HCT116 (cell line): ENCODE data around the gene PSME3IP1.

Experiments used
- CEBPB ChIP-seq: IDR thresholded peaks from 2 replicates; pipeline ENCODE4 v1.6.1; 2012; ENCODE audit warnings: low read depth
- CTCF ChIP-seq, 3 experiments: fragments of 200-600 bp in 1 of 3; sonication (generic) in 1 of 3; IDR thresholded peaks in 2 of 3; conservative IDR thresholded peaks in 1 of 3; 2 replicates each; pipeline ENCODE4 v1.5.1; 2012 to 2017; ENCODE audit warnings: low read depth in 2 of 3, low read length in 2 of 3, antibody characterized with exemption in 1 of 3, borderline replicate concordance in 1 of 3, control low read depth in 1 of 3, mild to moderate bottlenecking in 1 of 3, mixed read lengths in 1 of 3, mixed run types in 1 of 3, moderate library complexity in 1 of 3; ENCODE audit not compliant: insufficient read depth in 1 of 3
- EGR1 ChIP-seq: IDR thresholded peaks from 2 replicates; pipeline ENCODE4 v1.6.1; 2012; ENCODE audit warnings: low read depth
- EZH2 ChIP-seq: fragments of 200-600 bp; sonication (generic); IDR thresholded peaks from 2 replicates; pipeline ENCODE4 v1.6.1; 2017; ENCODE audit warnings: antibody characterized with exemption, mixed run types
- POLR2A ChIP-seq: IDR thresholded peaks from 2 replicates; pipeline ENCODE4 v1.7.0; 2011; ENCODE audit warnings: borderline replicate concordance; ENCODE audit not compliant: insufficient read depth, insufficient read length; ENCODE audit errors: extremely low read depth
- POLR2AphosphoS5 ChIP-seq: IDR thresholded peaks from 2 replicates; pipeline ENCODE4 v1.6.1; 2011; ENCODE audit warnings: mild to moderate bottlenecking, low read depth, low read length, moderate library complexity
- ZBTB33 ChIP-seq: IDR thresholded peaks from 2 replicates; pipeline ENCODE4 v1.6.1; 2011; ENCODE audit warnings: mild to moderate bottlenecking, low read length, moderate library complexity; ENCODE audit not compliant: insufficient replicate concordance; ENCODE audit errors: extremely low read depth
- ZFX ChIP-seq: fragments of 450-650 bp; IDR thresholded peaks from 2 replicates; pipeline ENCODE4 v1.6.1; 2017

GRCh38 chr16:57152096-57153093 lies 33.4 kb downstream of the PSME3IP1 start:
- TF ChIP-seq CTCF (IDR thresholded peaks at IDR 0.05 in 2 of 3, conservative IDR thresholded peaks at IDR 0.05 in 1 of 3; ENCODE audit: borderline replicate concordance in 1 of 3, insufficient read depth in 1 of 3, low read depth in 2 of 3, low read length in 2 of 3), result no peak
- no peak for TF ChIP-seq POLR2AphosphoS5
- no peak for TF ChIP-seq POLR2A
- TF ChIP-seq ZBTB33, result no peak
- TF ChIP-seq EZH2, result no peak
- TF ChIP-seq CEBPB, result no peak
- TF ChIP-seq EGR1, result no peak
- no peak for TF ChIP-seq ZFX
